AG09309 (cell line): Measurements from ENCODE around the gene BTBD6.

Source experiments
- DNase-seq: peaks from one replicate; pipeline ENCODE4 v3.0.0-alpha.2; 2010; ENCODE audit warnings: low read depth
- H3K4me3 ChIP-seq: 2 replicates; pipeline ENCODE4 v1.5.1; 2011; ENCODE audit warnings: mild to moderate bottlenecking, low read depth, low read length, moderate library complexity; ENCODE audit not compliant: control insufficient read depth
- TF ChIP-seq, protein P1 (sequence below): IDR thresholded peaks from 2 replicates; pipeline ENCODE4 v1.5.1; 2011; ENCODE audit warnings: mild to moderate bottlenecking, low read depth, low read length, inconsistent platforms; ENCODE audit not compliant: insufficient read depth, control insufficient read depth; ENCODE audit errors: missing control alignments

Gene BTBD6

DNA sequence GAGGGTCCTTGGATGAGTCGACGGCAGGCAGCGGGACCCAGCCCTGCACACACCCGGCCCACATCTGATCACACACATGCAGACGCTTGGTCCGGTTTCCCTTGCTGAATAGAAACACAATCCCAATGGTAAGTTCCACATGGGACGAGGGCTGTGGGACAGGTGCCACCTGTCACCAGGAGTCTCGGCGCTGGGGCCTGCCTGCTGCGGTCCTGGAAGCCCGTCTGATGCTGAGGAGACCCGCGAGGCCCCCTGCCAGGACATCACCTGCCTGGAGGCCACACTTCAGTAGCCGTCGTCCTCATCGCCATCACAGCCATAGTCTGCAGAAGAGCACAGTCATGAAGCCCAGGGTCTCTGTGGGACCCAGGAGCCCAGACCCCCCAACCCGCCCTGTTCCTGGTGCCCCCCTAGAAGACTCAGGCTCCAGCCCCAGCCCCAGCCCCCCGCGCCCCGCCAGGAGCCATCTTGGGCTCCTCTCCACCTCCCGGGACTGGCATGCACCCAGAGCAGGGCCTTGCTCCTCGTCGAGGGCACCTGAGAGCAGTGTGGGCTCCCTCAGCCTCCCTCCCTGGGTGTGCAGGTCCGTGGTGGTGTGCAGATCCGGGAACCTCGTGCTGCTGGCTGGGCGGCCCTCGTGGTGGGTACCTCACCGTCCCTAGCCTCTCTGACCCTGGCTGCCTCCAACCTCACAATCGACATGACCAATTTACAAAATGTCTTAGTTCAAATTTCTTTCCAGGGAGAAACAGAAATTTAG, 37.9 kb upstream of the BTBD6 start:
- DNase-seq: no peak
- TF ChIP-seq, protein P1, sequence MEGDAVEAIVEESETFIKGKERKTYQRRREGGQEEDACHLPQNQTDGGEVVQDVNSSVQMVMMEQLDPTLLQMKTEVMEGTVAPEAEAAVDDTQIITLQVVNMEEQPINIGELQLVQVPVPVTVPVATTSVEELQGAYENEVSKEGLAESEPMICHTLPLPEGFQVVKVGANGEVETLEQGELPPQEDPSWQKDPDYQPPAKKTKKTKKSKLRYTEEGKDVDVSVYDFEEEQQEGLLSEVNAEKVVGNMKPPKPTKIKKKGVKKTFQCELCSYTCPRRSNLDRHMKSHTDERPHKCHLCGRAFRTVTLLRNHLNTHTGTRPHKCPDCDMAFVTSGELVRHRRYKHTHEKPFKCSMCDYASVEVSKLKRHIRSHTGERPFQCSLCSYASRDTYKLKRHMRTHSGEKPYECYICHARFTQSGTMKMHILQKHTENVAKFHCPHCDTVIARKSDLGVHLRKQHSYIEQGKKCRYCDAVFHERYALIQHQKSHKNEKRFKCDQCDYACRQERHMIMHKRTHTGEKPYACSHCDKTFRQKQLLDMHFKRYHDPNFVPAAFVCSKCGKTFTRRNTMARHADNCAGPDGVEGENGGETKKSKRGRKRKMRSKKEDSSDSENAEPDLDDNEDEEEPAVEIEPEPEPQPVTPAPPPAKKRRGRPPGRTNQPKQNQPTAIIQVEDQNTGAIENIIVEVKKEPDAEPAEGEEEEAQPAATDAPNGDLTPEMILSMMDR: no peak
- no peak overlapping the region for H3K4me3 ChIP-seq

- TF ChIP-seq, protein P1: no peak
- DNase-seq: no peak
- no peak overlapping the region for H3K4me3 ChIP-seq
Measured at GRCh38 chr14:105211086-105211757, 37.1 kb upstream of the BTBD6 start.

- TF ChIP-seq, protein P1: no peak
- no peak overlapping the region for H3K4me3 ChIP-seq
- DNase-seq: no peak
Measured at GRCh38 chr14:105211758-105212089, 36.6 kb upstream of the BTBD6 start.

DNA sequence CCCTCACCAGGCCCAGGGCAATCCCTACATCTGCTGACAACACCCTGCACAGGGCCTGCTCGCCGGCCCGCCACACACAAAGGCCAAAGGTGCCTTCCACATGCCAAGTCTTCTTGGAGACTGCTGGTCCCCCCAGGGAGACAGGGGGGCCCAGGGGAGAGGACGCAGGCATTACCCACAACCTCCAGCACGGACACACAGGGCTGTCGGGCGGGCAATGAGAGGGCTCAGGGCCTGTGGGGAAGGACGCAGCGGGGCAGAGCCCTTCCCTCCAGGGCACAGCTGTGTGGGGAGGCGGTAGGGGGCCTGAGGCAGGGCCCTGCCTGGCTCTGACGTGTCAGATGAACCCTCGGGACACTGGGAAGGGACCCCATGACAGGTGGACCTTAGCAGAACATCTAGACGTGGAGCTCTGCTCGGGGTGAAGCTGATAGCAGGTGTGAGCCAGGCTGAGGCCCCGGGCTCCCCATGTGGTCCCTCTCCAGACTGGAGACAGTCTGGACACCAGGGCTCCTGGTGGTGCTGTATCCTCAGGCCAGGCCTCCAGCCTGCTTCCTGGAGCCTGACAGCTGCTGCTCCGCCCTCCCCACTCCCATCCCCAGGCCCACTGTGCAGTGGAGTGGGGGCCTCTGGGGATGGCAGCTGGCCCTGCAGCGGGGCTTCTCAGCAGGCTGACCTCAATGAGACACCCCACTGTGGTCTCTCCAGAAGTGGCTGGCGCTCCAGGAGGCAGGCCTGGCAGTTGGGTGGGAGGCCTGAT, 35.6 kb upstream of the BTBD6 start:
- DNase-seq: no peak
- TF ChIP-seq, protein P1: no peak

DNA sequence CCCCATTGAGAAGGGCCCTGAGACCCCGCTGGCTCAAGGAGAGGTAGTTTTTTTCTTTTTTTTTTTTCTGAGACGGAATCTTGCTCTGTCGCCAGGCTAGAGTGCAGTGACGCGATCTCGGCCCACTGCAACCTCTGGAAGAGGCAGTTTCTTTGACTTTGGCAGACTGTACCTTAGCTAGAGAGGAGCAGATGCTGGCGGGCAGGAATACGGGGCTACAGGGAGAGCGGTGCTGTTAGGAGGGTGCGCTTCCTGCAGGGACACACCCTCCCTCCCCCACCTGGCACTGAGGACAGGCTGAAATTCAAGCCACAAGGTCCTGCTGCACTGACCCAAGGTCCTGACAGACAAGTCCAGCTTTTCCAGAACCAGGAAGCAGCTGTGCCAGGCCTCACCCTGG, 35.0 kb upstream of the BTBD6 start:
- TF ChIP-seq, protein P1: no peak
- no peak for DNase-seq

More for the DNA sequence above, 35.6 kb upstream of the BTBD6 start:
- no peak overlapping the region for H3K4me3 ChIP-seq

GRCh38 chr14:105214324-105214915, 33.9 kb upstream of the BTBD6 start:
- TF ChIP-seq, protein P1: no peak
- DNase-seq: no peak
- H3K4me3 ChIP-seq: no peak overlapping the region

More for the DNA sequence above, 35.0 kb upstream of the BTBD6 start:
- H3K4me3 ChIP-seq: no peak overlapping the region
